Measurements from ENCODE around the gene ROS1.

ROS1 gene

DNA sequence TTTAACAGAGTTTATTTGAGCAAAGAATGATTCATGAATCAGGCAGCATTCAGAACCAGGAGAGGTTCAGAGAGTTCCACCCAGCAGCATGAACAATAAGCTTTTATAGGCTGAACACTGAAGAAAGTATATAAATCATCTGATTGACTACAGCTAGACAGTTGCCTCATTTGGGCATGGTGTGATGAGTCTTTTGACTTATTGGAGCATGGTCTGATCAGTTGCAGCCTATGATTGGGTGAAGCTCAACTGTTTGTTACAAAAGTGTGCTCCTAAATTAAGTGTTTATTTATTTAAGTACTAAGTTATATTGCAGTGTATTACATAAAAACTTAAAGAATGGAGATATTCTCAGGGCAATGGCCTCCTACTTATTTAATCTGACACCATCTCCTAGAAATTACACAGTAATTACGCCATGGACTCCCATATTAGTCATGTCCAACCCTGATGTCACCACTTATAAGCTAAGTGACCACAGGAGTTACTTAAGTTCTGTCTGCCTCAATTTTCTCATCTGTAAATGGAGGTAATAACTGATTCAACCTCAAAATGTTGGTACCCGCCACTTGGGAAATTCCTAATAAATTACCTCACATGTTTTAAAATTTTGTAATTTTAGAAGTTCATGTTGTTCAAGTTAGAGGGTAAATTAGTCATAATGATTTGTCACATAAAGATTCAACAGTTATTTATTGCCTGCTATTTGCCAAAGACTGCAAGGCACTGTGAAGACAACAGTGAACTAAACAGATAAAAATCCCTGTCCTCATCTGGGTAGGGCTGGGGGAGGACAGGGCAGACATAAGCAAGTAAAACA is 15.2 kb upstream of the ROS1 start:
- DNase-seq: no peak

DNA sequence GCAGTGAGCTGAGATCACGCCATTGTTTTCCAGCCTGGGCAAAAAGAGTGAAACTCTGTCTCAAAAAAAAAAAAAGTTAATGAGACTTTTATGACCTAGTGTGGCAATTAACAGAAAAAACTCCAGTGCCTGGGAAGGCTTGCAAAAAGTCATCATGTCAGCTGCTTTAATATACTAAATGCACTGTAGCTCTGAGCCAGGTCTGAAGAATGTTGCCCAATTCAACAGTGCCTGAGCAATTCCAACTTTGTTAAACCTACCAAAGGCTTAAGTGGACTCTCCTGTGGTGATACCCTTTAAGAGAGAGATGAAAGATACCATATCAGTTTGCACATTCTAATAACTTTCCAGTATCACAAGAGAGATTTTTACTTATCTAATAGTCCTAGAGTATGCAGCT is 6.5 kb upstream of the ROS1 start:
- no peak for DNase-seq

DNA sequence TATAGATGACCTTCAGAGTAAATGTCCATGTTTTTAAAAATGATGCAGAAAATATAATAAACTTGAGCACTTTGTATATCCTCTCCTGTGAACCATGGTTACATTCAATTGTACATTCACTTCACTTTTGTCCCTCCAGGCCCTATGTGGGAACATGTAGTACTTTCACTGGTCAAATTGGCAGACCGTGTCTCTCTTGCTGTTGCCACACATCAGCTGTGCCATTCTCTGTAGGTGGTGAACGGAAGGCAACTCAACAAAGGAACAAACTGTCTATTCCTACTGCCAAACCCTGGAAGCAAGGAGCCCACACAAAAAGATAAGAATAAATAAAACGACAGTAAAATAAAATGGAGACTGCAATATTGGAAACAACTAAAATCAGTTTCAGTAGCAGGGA is 2.0 kb downstream of the ROS1 start:
- DNase-seq: no peak

DNA sequence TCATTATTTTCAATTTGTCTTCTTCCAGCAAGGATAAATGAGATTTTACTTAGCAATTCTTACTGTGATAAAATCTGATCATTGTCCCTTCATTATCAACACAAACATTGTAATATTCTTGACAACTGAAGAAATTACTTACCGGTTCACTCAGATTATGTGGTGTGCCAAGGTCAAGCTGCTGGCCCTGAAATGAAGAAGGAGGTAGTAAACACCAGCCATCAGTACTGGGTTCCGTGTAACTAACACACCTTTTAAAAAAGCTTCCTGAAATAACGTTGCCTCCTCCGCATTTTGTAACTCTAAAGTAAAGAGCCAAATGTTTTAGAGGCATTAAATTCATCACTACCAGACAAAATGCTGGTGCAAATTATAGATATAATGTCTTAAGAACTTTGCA is 7.4 kb downstream of the ROS1 start:
- no peak for DNase-seq

GRCh38 chr6:117417851-117418250 is 7.9 kb downstream of the ROS1 start:
- no peak for DNase-seq

GRCh38 chr6:117414770-117415169 is 11.0 kb downstream of the ROS1 start:
- DNase-seq: no peak

- DNase-seq: no peak
Measured at GRCh38 chr6:117411474-117411873, 14.3 kb downstream of the ROS1 start.

DNA sequence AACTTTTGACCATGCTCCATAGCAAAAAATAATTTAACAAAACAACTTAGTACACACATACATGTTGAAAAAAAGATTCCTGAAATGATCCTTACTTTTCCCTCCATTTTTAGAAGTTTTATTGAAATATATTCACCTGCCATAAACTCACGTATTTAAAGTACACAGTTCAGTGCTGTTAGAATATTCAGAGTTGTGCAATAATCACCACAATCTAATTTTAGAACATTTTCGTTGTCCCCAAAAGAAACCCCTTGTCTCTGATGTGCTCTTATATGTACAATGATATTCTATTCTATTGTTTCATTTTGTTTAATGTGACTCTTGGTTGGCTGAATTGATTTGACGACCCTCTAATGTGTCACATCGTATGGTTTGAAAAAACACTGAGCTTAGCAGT is 15.9 kb downstream of the ROS1 start:
- no peak for DNase-seq

GRCh38 chr6:117409420-117409819 is 16.3 kb downstream of the ROS1 start:
- no peak for DNase-seq

DNA sequence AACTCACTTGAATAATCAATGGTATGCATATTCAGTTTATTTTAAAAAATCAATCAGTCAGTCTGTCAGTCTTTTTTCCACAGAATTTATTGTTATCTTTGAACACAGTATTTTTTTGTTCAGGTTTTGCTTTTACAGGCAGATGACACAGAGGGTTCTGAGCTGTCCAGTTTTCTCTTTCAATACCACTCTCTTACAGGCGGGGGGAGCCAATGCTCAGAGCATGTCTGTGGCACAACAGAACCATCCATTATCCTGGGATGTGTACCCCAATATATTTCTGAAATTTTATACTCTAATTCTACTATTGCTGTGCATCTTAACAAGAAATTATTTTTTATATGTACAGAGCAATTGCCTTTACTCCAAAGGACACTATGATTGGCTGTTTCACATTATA is 21.2 kb downstream of the ROS1 start:
- peak in 1 of 2 experiments; percentile 15 for DNase-seq

- DNase-seq: no peak
Measured at GRCh38 chr6:117401799-117402198, 23.9 kb downstream of the ROS1 start.

DNA sequence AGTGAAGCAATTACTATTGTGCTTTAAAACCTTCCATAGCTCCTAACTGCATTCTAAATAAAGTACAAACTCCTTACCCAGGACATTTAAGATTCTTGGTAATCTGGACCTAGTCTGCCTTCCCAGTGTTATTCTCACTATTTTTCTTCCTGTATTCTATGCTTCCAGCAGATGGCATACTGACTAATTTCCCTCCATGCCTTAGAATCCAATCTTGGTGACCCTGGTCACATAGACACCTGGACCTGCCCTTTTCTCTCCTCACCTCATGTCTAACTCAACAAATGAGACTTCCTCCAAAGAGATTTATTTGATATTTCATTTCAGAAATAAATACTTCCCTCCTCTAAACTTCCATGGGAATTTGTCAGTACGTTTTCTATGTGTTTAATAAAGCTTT is 25.8 kb downstream of the ROS1 start:
- DNase-seq: peak in 1 of 2 experiments; percentile 22

DNA sequence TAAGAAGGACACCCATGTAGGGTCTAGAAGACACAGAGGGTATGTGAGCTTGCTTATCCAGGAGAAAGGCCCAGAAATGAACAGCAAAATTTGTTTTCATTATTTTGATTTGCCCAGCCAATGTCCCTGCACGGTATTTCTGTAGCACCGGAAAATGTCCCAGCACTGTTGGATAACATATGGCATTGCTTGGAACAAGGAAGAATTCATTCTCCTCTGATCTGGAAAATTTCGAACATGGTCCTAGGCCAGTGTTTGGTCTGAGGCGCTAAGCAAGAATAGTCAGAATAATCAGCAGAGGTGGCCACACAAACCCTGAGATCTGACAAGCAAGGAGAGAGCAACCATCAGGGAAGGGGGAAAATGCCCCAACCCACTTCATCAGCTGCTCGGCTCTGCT is 26.6 kb downstream of the ROS1 start:
- no peak for DNase-seq

DNA sequence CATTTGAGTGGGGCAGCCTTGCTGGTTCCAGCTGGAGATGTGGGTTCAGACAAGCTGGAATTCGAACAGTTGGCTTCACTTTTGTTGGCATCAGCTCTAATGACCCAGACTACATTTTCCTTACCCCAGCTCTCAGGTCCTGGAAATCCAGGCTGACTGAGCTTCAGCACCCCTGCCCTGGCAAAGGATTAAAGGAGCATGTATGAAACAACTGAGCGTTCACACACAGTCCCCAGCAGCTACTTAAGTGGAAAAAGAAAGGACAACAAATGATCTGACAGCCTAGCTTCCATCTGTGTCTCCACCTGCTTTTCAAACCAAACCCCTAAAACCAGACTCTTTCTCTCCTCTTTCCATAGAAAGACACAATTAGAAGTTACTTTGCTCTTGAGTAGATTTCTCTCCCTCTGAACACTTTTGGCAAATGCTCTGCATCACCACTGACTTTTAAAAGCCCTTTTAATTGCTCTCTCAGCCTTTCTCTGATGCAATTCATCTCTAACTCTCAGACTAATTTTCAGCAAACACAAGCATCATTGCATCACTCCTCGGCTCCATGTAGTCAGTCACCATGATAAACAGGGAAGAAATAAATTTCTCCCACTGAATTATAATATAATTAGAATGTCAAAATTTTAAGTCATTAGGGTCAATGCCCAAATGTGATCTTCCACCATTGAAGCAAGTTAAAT is 28.1 kb downstream of the ROS1 start:
- DNase-seq: no peak

- DNase-seq: no peak
Measured at GRCh38 chr6:117396228-117396627, 29.5 kb downstream of the ROS1 start.

DNA sequence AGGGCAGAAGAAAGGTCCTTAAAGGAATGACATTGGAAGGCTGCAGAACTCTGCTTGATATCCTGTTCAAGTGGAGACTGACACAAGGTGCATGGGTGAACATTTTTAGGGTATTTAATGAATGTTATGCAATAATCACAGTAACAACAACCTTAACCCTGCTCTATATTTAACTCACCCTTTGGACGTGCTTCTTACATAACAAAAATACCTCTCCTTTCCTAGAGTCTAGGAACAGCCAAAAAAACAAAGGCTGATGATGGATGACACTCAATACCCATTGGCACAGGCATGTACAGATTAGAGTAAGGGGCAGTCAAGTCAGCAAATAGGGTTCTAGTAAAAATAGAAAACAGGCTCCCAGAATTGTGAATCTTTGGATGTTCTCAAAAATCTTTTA is 30.6 kb downstream of the ROS1 start:
- DNase-seq: no peak

- DNase-seq: no peak
Measured at GRCh38 chr6:117393045-117393444, 32.7 kb downstream of the ROS1 start.

DNA sequence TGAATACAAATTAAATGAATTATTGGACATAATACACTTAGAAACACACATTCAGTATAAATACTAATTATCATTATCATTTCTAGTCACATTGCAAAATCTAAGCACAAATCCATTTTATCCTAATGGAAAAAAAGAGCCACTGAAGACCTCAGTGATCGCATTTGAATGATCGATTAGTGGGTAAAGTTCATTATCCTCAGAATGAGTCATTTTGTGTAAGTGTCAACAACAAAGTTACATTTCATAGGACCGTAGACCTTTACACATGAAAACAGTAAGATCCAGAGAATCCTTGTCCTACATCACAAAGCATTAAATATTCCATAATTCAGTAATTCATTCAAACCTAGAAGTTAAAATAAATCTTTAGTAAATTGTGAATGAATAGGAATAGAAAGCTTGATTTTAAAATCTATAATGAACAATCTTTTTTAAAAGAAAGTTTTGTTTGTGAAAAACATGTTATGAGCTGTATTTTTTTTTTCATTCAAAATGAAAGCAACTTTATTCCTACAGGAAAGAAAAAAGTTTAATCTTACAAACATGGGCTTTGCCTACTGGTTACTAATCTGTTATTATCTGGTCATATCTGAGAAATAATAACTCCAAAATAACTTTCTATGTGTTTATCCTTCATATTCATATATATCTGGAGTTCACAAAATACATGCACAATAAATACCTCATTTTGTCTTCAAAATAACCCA is 33.7 kb downstream of the ROS1 start:
- DNase-seq: no peak

- no peak for DNase-seq
Measured at GRCh38 chr6:117389227-117390057, 36.3 kb downstream of the ROS1 start.

DNA sequence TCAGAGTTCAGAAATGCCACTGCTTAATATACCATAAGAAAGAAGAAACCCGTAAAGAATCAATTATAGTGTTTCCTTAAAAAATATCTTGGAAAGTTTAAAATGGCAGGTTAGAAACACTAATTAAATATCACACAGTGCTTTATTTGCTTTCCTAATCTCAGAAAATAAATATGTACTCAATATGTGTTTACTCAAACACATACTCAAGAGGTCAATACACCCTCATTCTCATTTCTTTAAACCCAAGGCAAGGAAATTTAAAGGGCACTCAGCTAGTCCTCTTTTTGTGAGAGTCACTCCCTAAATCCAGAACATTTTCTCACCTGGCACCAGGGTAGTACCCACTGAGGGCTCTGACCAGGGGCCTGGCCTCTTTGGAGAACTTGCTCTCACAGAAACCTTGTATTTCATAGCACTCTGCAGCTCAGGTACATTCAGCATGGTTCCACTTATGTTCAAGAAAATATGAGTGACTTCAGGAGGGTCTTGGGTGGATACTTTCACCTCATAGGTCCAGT is 38.2 kb downstream of the ROS1 start:
- DNase-seq: no peak

- DNase-seq: no peak
Measured at GRCh38 chr6:117384659-117385058, 41.1 kb downstream of the ROS1 start.

- DNase-seq: no peak
Measured at GRCh38 chr6:117381749-117382148, 44.0 kb downstream of the ROS1 start.

DNA sequence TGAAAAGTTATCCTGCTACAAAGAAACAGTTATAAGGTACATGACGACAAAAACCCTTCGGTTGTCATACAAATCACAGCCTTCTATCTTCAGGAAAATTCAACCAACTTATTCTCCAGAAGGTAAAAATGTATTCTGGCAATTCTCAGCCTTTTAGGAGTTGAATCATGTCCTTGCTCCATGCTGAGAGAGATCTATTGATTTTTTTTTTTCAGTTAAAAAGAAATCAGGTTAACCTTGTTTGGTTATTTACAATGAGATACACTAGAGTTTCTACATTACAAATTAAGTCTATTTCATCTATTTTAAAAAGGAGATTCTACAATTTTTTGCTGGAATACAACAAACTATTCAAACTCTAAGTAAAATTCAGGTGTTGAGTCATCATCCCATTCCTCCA is 45.4 kb downstream of the ROS1 start:
- DNase-seq: no peak
